OCI-LY7 (cell line): ENCODE results near the gene MTHFD1L. TPM values are rescaled to one million over a fixed set of nuclear protein-coding genes. Genes with fewer than 3 reads are reported as not detected.

Experiments used
- BruUV-seq: library from RNA; stranded (reverse); fragments of 400-500 nt; replicated peaks from 2 replicates; lab custom pipeline; 2021; lab: Mats Ljungman, UMichigan
- CTCF ChIA-PET: fragments of 300-600 bp; sonication (Branson Sonifier 250); formaldehyde crosslinking; loops from one replicate; lab custom pipeline; 2022; ENCODE audit warnings: antibody characterized with exemption; ENCODE audit not compliant: unreplicated experiment; lab: Charles Lee
- POLR2A ChIA-PET: fragments of 300-600 bp; sonication (Branson Sonifier 250); formaldehyde crosslinking; loops from one replicate; lab custom pipeline; 2022; ENCODE audit warnings: antibody characterized with exemption; lab: Charles Lee
- DNase-seq: peaks from one replicate; pipeline ENCODE4 v3.0.0-alpha.2; 2015; ENCODE audit warnings: low spot score
- H2AFZ ChIP-seq: fragments of 200-600 bp; sonication (generic), shearing (Covaris generic); 2 replicates; pipeline ENCODE4 v1.6.1; 2014; ENCODE audit warnings: mild to moderate bottlenecking, antibody characterized with exemption, low read length, moderate library complexity
- H3K27ac ChIP-seq: fragments of 200-600 bp; sonication (generic); 2 replicates; pipeline ENCODE4 v1.5.1; 2014; ENCODE audit warnings: mixed run types, low read depth, mild to moderate bottlenecking, moderate library complexity, low read length, inconsistent platforms; ENCODE audit not compliant: poor library complexity, severe bottlenecking
- H3K36me3 ChIP-seq: fragments of 200-600 bp; sonication (generic); 2 replicates; pipeline ENCODE4 v1.6.1; 2014; ENCODE audit warnings: mild to moderate bottlenecking, antibody characterized with exemption, low read length, moderate library complexity, mixed read lengths; ENCODE audit not compliant: insufficient read depth
- H3K4me1 ChIP-seq: fragments of 200-600 bp; sonication (generic); 2 replicates; pipeline ENCODE4 v1.5.1; 2014; ENCODE audit warnings: mild to moderate bottlenecking, low read length; ENCODE audit not compliant: insufficient read depth, poor library complexity, severe bottlenecking
- H3K4me2 ChIP-seq: fragments of 200-600 bp; sonication (generic); 2 replicates; pipeline ENCODE4 v1.6.1; 2014; ENCODE audit warnings: mild to moderate bottlenecking, low read length
- H3K4me3 ChIP-seq: fragments of 200-600 bp; sonication (generic); 2 replicates; pipeline ENCODE4 v1.5.1; 2014; ENCODE audit warnings: mild to moderate bottlenecking, low read depth, low read length; ENCODE audit not compliant: poor library complexity, severe bottlenecking
- H3K79me2 ChIP-seq: fragments of 200-600 bp; sonication (generic); 2 replicates; pipeline ENCODE4 v1.6.1; 2016; ENCODE audit warnings: low read depth, mild to moderate bottlenecking, low read length, moderate library complexity, mixed read lengths; ENCODE audit not compliant: insufficient read depth
- H3K9me2 ChIP-seq: fragments of 200-600 bp; sonication (generic); 2 replicates; pipeline ENCODE4 v1.6.1; 2016; ENCODE audit warnings: mild to moderate bottlenecking, low read length, mixed read lengths; ENCODE audit not compliant: insufficient read depth
- H3K9me3 ChIP-seq: fragments of 200-600 bp; sonication (generic); 2 replicates; pipeline ENCODE4 v1.6.1; 2014; ENCODE audit warnings: mild to moderate bottlenecking, mixed run types, low read length, mixed read lengths
- H4K20me1 ChIP-seq: fragments of 200-600 bp; sonication (generic); 2 replicates; pipeline ENCODE4 v1.6.1; 2014; ENCODE audit warnings: mild to moderate bottlenecking, antibody characterized with exemption, low read length, moderate library complexity, mixed read lengths; ENCODE audit not compliant: insufficient read depth
- CTCF ChIP-seq: fragments of 200-600 bp; sonication (generic); conservative IDR thresholded peaks from 2 replicates; pipeline ENCODE4 v1.5.1; 2014; ENCODE audit warnings: mild to moderate bottlenecking, antibody characterized with exemption, low read length, moderate library complexity, mixed read lengths
- EZH2phosphoT487 ChIP-seq: fragments of 200-600 bp; sonication (generic); IDR thresholded peaks from 2 replicates; pipeline ENCODE4 v1.6.1; 2018; ENCODE audit warnings: low read depth, borderline replicate concordance, mild to moderate bottlenecking, mixed run types, antibody characterized with exemption, low read length, moderate library complexity, mixed read lengths
- intact Hi-C: fragments of 100-400 bp; cut with micrococcal nuclease; formaldehyde crosslinking; loops from one replicate; pipeline ENCODE4 v1.10.0; 2022; ENCODE audit not compliant: unreplicated experiment
- total RNA-seq, 2 experiments: library from RNA; depleted of rRNA in 1 of 2; stranded (reverse); fragments of >200 nt in 1 of 2; shearing (Covaris generic) in 1 of 2; gene quantifications; 2 replicates each; pipeline ENCODE4 v1.2.3, GENCODE V29; 2014 to 2022

Gene MTHFD1L
- total RNA-seq, 2 experiments from 2014 or later, result 68.4 to 144 TPM

GRCh38 chr6:151063352-151063751, 197.8 kb downstream of the MTHFD1L start:
- Histone ChIP-seq H3K36me3 (peaks cover 57% of the 10 kb centered on the region), H3K27ac (no peak overlapping the region), H3K9me2 (no peaks in the 10 kb centered on the region), H3K9me3 (no peaks in the 10 kb centered on the region), H3K4me3 (no peak overlapping the region), H3K4me1 (no peaks in the 10 kb centered on the region), H2AFZ (no peak overlapping the region), H3K4me2 (no peak overlapping the region), H3K79me2 (no peaks in the 10 kb centered on the region), H4K20me1 (no peaks in the 10 kb centered on the region)
- intact Hi-C loops, result no loop called here
- TF ChIP-seq EZH2phosphoT487 (no peak), CTCF (no peak)
- CTCF ChIA-PET, result no interaction called here
- POLR2A ChIA-PET, result interaction anchor here (1.2 to 1.6 kb wide), 2 partner anchors 9 to 19 kb away, joined by 3 to 5 read pairs; no protein-coding TSS in a partner anchor
- DNase-seq, result no peak
- BruUV-seq, result TSS peak; percentile 15

GRCh38 chr6:151063842-151064647, 198.5 kb downstream of the MTHFD1L start:
- intact Hi-C loops, result no loop called here
- H3K4me3 ChIP-seq, result no peak overlapping the region
- no peak overlapping the region for H3K27ac ChIP-seq
- H4K20me1 ChIP-seq, result no peaks in the 10 kb centered on the region
- H3K9me3 ChIP-seq, result no peaks in the 10 kb centered on the region
- no peaks in the 10 kb centered on the region for H3K4me1 ChIP-seq
- ChIA-PET POLR2A (interaction anchor here (1.2 to 1.6 kb wide), 2 partner anchors 8 to 18 kb away, joined by 3 to 5 read pairs; no protein-coding TSS in a partner anchor), CTCF (no interaction called here)
- no peak for TF ChIP-seq CTCF
- no peak for TF ChIP-seq EZH2phosphoT487
- H3K36me3 ChIP-seq, result peaks cover 58% of the 10 kb centered on the region
- no TSS peak for BruUV-seq
- H3K9me2 ChIP-seq, result no peaks in the 10 kb centered on the region
- H3K4me2 ChIP-seq, result no peak overlapping the region
- DNase-seq, result no peak
- H2AFZ ChIP-seq, result no peak overlapping the region
- H3K79me2 ChIP-seq, result no peaks in the 10 kb centered on the region
